Measurements from ENCODE around the gene TFPI.

TFPI gene

GRCh38 chr2:187470698-187471097 lies 83.5 kb downstream of the TFPI start:
- DNase-seq (ENCODE audit: low read depth in 2 of 3, low spot score in 2 of 3): no peak

- DNase-seq (ENCODE audit: low read depth in 2 of 3, low spot score in 2 of 3): no peak
These were observed 84.7 kb downstream of the TFPI start for GRCh38 chr2:187469538-187469937.

DNA sequence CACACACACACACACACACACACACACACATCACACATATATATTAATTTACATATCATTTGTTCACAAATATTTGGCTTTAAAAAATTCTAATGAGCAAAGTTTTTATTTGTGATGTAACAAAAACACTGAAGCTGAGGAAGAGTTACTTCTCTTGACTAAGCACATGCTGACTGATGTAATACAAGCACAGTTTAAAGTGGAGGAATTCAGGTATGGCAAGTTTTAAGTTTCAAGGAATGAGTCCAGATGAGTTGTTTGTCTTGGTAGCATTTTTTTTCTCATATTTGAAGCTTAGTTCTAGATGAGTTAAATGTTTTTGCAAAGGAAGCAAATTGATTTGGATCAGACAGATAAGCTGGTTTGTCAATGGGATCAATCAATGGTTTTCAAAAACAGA lies 86.0 kb downstream of the TFPI start:
- DNase-seq (ENCODE audit: low read depth in 2 of 3, low spot score in 2 of 3): no peak

- DNase-seq (ENCODE audit: low read depth in 2 of 3, low spot score in 2 of 3): no peak
These were observed 88.0 kb downstream of the TFPI start for GRCh38 chr2:187466129-187466792.

GRCh38 chr2:187462839-187463238 lies 91.4 kb downstream of the TFPI start:
- DNase-seq (ENCODE audit: low read depth in 2 of 3, low spot score in 2 of 3): no peak

- no peak for DNase-seq (ENCODE audit: low read depth in 2 of 3, low spot score in 2 of 3)
These were observed 92.7 kb downstream of the TFPI start for GRCh38 chr2:187461294-187462261.

- no peak for DNase-seq (ENCODE audit: low read depth in 2 of 3, low spot score in 2 of 3)
These were observed 95.0 kb downstream of the TFPI start for GRCh38 chr2:187459256-187459655.

DNA sequence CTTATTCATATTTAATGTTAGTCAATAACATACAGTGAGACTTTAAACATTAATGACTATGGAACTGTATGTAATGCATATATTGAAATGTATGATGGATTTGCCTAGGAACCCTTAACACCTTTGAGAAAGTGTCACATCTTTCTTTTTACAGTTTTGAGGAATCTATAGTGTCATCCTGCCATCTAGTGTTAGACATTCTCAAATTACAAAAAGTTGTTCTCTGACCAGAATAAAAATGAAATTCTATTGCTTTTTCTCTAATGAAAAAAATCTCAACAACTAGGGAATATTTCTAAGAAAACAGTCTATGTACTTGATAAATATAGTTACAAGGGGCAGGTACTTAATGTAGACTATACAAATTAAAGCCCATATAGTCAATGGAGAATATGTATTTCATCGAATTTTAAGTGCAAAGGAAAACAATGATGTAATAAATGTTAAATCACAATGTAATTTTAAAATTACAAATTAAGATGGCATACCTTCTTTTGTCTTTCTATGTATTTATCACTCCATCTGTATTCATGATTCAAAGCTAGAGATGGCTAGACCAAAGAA lies 101.1 kb downstream of the TFPI start:
- no peak for DNase-seq (ENCODE audit: low read depth in 2 of 3, low spot score in 2 of 3)

DNA sequence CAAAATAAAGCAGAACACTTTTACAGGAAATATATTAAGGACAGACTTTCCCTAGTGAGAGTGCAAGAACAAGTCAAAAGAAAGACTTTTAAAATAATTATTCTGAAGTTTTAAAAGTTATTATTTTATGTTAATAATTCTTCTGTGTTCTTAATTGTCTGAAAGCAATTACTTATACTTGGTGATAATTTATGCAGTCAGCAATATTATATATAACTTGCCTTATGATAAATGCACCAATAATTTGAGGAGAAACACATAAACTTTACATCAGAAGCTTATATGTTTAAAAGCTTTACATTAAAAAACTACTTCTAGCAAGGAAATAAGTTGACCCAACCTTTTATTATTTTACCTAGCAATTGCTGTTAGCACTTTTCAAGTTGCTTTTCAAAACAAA lies 102.7 kb downstream of the TFPI start:
- no peak for DNase-seq (ENCODE audit: low read depth in 2 of 3, low spot score in 2 of 3)

DNA sequence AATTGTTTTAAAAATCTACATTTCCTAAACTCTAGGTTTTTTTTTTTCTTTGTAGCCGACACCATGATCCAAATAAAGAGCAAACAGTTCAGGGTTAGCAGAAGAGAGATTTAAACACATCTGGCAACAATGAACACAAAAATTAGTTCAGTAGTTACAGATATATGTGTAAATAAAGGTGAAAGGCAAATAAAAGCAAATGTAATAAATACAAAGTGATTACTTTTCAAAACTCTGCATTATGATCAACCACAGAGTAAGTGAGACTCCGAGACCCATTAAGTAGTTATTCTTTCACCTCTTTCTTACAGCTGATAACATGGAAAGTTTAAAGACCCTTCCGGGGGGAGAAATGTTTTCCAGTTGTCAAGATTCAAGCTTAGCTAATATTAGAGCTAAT lies 106.9 kb downstream of the TFPI start:
- no peak for DNase-seq (ENCODE audit: low read depth in 2 of 3, low spot score in 2 of 3)

- DNase-seq (ENCODE audit: low read depth in 2 of 3, low spot score in 2 of 3): no peak
These were observed 107.5 kb downstream of the TFPI start for GRCh38 chr2:187446711-187447110.

- DNase-seq (ENCODE audit: low read depth in 2 of 3, low spot score in 2 of 3): no peak
These were observed 109.2 kb downstream of the TFPI start for GRCh38 chr2:187445051-187445450.

DNA sequence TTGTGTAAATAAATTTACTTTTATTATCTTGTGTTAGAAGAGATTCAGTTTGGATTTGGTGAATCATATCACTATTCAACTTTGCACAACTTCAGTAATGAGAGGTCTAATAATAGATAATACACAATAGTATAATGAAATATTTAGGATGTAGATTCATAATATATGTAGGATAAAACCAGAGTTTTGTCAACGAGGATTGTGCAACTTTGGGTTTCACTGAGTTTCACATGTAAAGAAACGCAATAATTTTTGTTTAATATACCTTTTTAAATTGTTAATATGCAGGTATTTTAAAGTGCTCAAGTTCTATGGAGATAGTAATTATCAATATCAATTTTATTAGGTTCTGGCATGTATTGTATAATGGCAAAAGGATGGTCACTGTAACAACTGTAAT lies 111.5 kb downstream of the TFPI start:
- DNase-seq (ENCODE audit: low read depth in 2 of 3, low spot score in 2 of 3): no peak

GRCh38 chr2:187442378-187442777 lies 111.9 kb downstream of the TFPI start:
- no peak for DNase-seq (ENCODE audit: low read depth in 2 of 3, low spot score in 2 of 3)

- DNase-seq (ENCODE audit: low read depth in 2 of 3, low spot score in 2 of 3): no peak
These were observed 114.0 kb downstream of the TFPI start for GRCh38 chr2:187440101-187440675.

- DNase-seq (ENCODE audit: low read depth in 2 of 3, low spot score in 2 of 3): no peak
These were observed 115.8 kb downstream of the TFPI start for GRCh38 chr2:187438455-187438854.

- no peak for DNase-seq (ENCODE audit: low read depth in 2 of 3, low spot score in 2 of 3)
These were observed 118.5 kb downstream of the TFPI start for GRCh38 chr2:187435756-187436155.

DNA sequence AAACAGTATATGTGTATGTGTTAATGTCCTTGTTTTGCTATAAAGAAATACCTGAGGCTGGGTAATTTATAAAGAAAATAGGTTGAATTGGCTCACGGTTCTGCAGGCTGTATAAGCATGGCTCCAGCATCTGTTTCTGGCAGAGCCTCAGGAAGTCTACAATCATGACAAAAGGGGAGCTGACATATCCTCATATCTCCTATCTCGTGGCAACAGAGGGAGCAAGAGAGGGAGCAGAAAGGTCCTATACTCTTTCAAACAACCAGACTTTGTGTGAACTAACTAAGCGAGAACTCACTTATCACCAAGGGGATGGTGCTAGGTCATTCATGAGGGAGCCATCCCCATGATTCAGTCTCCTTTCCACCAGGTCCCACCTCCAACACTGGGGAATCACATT lies 119.2 kb downstream of the TFPI start:
- no peak for DNase-seq (ENCODE audit: low read depth in 2 of 3, low spot score in 2 of 3)

- DNase-seq (ENCODE audit: low read depth in 2 of 3, low spot score in 2 of 3): no peak
These were observed 119.9 kb downstream of the TFPI start for GRCh38 chr2:187434342-187434785.

DNA sequence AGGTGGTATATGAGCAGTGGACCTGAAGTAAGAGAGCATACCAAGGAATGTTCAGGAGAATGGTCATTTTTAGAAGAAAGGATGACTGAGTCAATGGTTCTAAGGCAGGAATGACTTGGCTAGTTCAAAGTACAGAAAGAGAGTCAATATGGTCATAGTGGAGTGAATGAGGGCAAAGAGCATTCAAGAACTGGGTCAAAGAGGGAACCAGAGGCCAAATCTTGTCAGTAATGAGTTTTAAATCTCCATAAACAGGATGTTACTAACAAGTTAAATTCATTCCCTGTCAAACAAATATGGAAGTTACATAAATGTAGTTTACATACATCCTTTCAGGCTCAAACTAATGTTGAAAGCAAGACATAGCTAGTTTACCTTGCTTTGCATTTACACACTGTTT lies 122.3 kb downstream of the TFPI start:
- DNase-seq (ENCODE audit: low read depth in 2 of 3, low spot score in 2 of 3): no peak

DNA sequence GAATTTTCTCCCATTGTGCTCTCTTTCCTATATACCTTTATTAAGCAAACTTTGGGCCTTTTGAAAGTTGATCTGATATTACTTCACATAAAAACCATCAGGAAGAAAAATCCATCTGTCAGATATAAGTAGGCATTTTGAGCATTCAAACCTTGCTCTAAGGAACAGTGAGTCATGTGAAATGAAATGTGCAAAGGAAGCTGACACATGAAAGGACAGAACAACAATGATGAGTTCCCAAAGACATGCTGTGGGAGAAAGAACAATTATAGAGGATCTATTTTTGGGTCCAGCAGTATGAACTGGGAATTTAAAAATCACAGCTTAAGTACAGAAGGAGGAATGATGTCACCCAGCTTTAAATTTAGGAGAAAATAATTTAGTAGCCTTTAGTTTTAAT lies 124.2 kb downstream of the TFPI start:
- no peak for DNase-seq (ENCODE audit: low read depth in 2 of 3, low spot score in 2 of 3)

GRCh38 chr2:187424146-187424545 lies 130.1 kb downstream of the TFPI start:
- DNase-seq (ENCODE audit: low read depth in 2 of 3, low spot score in 2 of 3): no peak
